ENCODE measurements around the gene TBC1D4.

The TBC1D4 gene

GRCh38 chr13:75468098-75468497, 13.9 kb downstream of the TBC1D4 start:
- no peak overlapping the region for H3K4me2 ChIP-seq (ENCODE audit: low read depth, low read length)
- H3F3A ChIP-seq (ENCODE audit: insufficient read depth, low read length), result no peaks in the 10 kb centered on the region
- no peaks in the 10 kb centered on the region for H3K9me2 ChIP-seq (replicated peaks; ENCODE audit: insufficient read depth, low read length)
- H3K27ac ChIP-seq (ENCODE audit: low read length), result no peak overlapping the region
- no peak overlapping the region for H3K9ac ChIP-seq (ENCODE audit: low read length)
- H3K36me3 ChIP-seq (replicated peaks; ENCODE audit: insufficient read depth, low read length), result no peaks in the 10 kb centered on the region
- no peaks in the 10 kb centered on the region for H3K27me3 ChIP-seq (replicated peaks; ENCODE audit: insufficient read depth, low read length)
- TF ChIP-seq EZH2phosphoT487 (IDR thresholded peaks at IDR 0.05; ENCODE audit: low read length) (no peak), EZH2 (optimal IDR thresholded peaks at IDR 0.05; ENCODE audit: low read depth, low read length) (no peak), CTCF (IDR thresholded peaks at IDR 0.05; ENCODE audit: low read length) (no peak)
- no peak for DNase-seq
- H2AFZ ChIP-seq (ENCODE audit: low read length), result no peak overlapping the region
- no peak overlapping the region for H3K4me3 ChIP-seq (ENCODE audit: low read length)
- H3K4me1 ChIP-seq (ENCODE audit: low read length), result no peaks in the 10 kb centered on the region
- no peaks in the 10 kb centered on the region for H4K20me1 ChIP-seq (ENCODE audit: insufficient read depth, low read length)
- no peaks in the 10 kb centered on the region for H3K9me3 ChIP-seq (replicated peaks; ENCODE audit: insufficient read depth, low read length)
- H3K79me2 ChIP-seq (ENCODE audit: low read length), result no peaks in the 10 kb centered on the region

GRCh38 chr13:75467040-75467728, 14.8 kb downstream of the TBC1D4 start:
- no peaks in the 10 kb centered on the region for H3K27me3 ChIP-seq (replicated peaks; ENCODE audit: insufficient read depth, low read length)
- no peak overlapping the region for H3K4me2 ChIP-seq (ENCODE audit: low read depth, low read length)
- no peak overlapping the region for H3K9ac ChIP-seq (ENCODE audit: low read length)
- no peak overlapping the region for H3K4me3 ChIP-seq (ENCODE audit: low read length)
- H3K36me3 ChIP-seq (replicated peaks; ENCODE audit: insufficient read depth, low read length), result no peaks in the 10 kb centered on the region
- H3K4me1 ChIP-seq (ENCODE audit: low read length), result no peaks in the 10 kb centered on the region
- no peak for DNase-seq
- H2AFZ ChIP-seq (ENCODE audit: low read length), result no peak overlapping the region
- no peaks in the 10 kb centered on the region for H3F3A ChIP-seq (ENCODE audit: insufficient read depth, low read length)
- H3K9me3 ChIP-seq (replicated peaks; ENCODE audit: insufficient read depth, low read length), result no peaks in the 10 kb centered on the region
- H3K9me2 ChIP-seq (replicated peaks; ENCODE audit: insufficient read depth, low read length), result no peaks in the 10 kb centered on the region
- no peaks in the 10 kb centered on the region for H3K79me2 ChIP-seq (ENCODE audit: low read length)
- no peak overlapping the region for H3K27ac ChIP-seq (ENCODE audit: low read length)
- H4K20me1 ChIP-seq (ENCODE audit: insufficient read depth, low read length), result no peaks in the 10 kb centered on the region
- TF ChIP-seq CTCF (IDR thresholded peaks at IDR 0.05; ENCODE audit: low read length) (no peak), EZH2phosphoT487 (IDR thresholded peaks at IDR 0.05; ENCODE audit: low read length) (no peak), EZH2 (optimal IDR thresholded peaks at IDR 0.05; ENCODE audit: low read depth, low read length) (no peak)

GRCh38 chr13:75465236-75465635, 16.7 kb downstream of the TBC1D4 start:
- no peak for DNase-seq
- Histone ChIP-seq H3K4me3 (ENCODE audit: low read length) (no peak overlapping the region), H3K4me1 (ENCODE audit: low read length) (no peaks in the 10 kb centered on the region)

More at GRCh38 chr13:75465236-75465635, 16.7 kb downstream of the TBC1D4 start:
- H3F3A ChIP-seq (ENCODE audit: insufficient read depth, low read length), result no peaks in the 10 kb centered on the region
- H3K27me3 ChIP-seq (replicated peaks; ENCODE audit: insufficient read depth, low read length), result peaks cover 12% of the 10 kb centered on the region; the same call in 1 of the 2 replicates
- no peak overlapping the region for H3K4me2 ChIP-seq (ENCODE audit: low read depth, low read length)
- no peaks in the 10 kb centered on the region for H4K20me1 ChIP-seq (ENCODE audit: insufficient read depth, low read length)
- H3K9me3 ChIP-seq (replicated peaks; ENCODE audit: insufficient read depth, low read length), result no peaks in the 10 kb centered on the region
- H3K79me2 ChIP-seq (ENCODE audit: low read length), result no peaks in the 10 kb centered on the region
- H3K9ac ChIP-seq (ENCODE audit: low read length), result no peak overlapping the region
- no peak overlapping the region for H3K27ac ChIP-seq (ENCODE audit: low read length)
- H2AFZ ChIP-seq (ENCODE audit: low read length), result no peak overlapping the region
- TF ChIP-seq EZH2 (optimal IDR thresholded peaks at IDR 0.05; ENCODE audit: low read depth, low read length), result no peak
- TF ChIP-seq CTCF (IDR thresholded peaks at IDR 0.05; ENCODE audit: low read length), result no peak
- TF ChIP-seq EZH2phosphoT487 (IDR thresholded peaks at IDR 0.05; ENCODE audit: low read length), result no peak
- H3K9me2 ChIP-seq (replicated peaks; ENCODE audit: insufficient read depth, low read length), result no peaks in the 10 kb centered on the region
- H3K36me3 ChIP-seq (replicated peaks; ENCODE audit: insufficient read depth, low read length), result no peaks in the 10 kb centered on the region
